A673 (cell line): Measurements from ENCODE around the gene OR1L8. TPM values are rescaled to one million over a fixed set of nuclear protein-coding genes. Genes with fewer than 3 reads are reported as not detected.
"Not testable (repeated sequence)": the region's sequence is repeated elsewhere in the genome, so short reads cannot be mapped to it uniquely, and the experiment has no call there.

ENCODE experiments used
- BruUV-seq: library from RNA; stranded (reverse); fragments of 400-500 nt; replicated peaks from 2 replicates; lab custom pipeline; 2021; lab: Mats Ljungman, UMichigan
- CTCF ChIA-PET: fragments of 300-600 bp; sonication (Branson Sonifier 250); formaldehyde crosslinking; loops from one replicate; lab custom pipeline; 2022; ENCODE audit warnings: antibody characterized with exemption; lab: Charles Lee
- POLR2A ChIA-PET: fragments of 300-600 bp; sonication (Branson Sonifier 250); formaldehyde crosslinking; loops from one replicate; lab custom pipeline; 2022; ENCODE audit warnings: antibody characterized with exemption; ENCODE audit not compliant: low non-redundant PET; lab: Charles Lee
- DNase-seq: peaks from one replicate; pipeline ENCODE4 v3.0.0-alpha.2; 2015; ENCODE audit warnings: low spot score
- H3K27ac ChIP-seq: fragments of 200-600 bp; sonication (generic); 2 replicates; pipeline ENCODE4 v1.5.1; 2016; ENCODE audit warnings: mixed run types, low read depth, mild to moderate bottlenecking, mixed read lengths, antibody characterized with exemption, low read length; ENCODE audit not compliant: poor library complexity, severe bottlenecking
- H3K27me3 ChIP-seq: fragments of 200-600 bp; sonication (generic); replicated peaks from 2 replicates; pipeline ENCODE4 v1.6.1; 2017; ENCODE audit warnings: mixed run types, low read depth, mild to moderate bottlenecking, mixed read lengths, antibody characterized with exemption, low read length; ENCODE audit not compliant: insufficient read depth, poor library complexity
- H3K36me3 ChIP-seq: fragments of 200-600 bp; sonication (generic); 2 replicates; pipeline ENCODE4 v1.6.1; 2016; ENCODE audit warnings: mixed run types, mild to moderate bottlenecking, mixed read lengths, antibody characterized with exemption, low read length; ENCODE audit not compliant: insufficient read depth, poor library complexity, severe bottlenecking
- H3K4me1 ChIP-seq: fragments of 200-600 bp; sonication (generic); 2 replicates; pipeline ENCODE4 v1.6.1; 2017; ENCODE audit warnings: mixed run types, mild to moderate bottlenecking, mixed read lengths, antibody characterized with exemption, low read length; ENCODE audit not compliant: insufficient read depth, poor library complexity, severe bottlenecking
- H3K4me3 ChIP-seq: fragments of 200-600 bp; sonication (generic); 2 replicates; pipeline ENCODE4 v1.5.1; 2016; ENCODE audit warnings: low read depth, mixed run types, mild to moderate bottlenecking, mixed read lengths, low read length; ENCODE audit not compliant: poor library complexity, severe bottlenecking
- H3K9me3 ChIP-seq: fragments of 200-600 bp; sonication (generic); 2 replicates; pipeline ENCODE4 v1.6.1; 2016; ENCODE audit warnings: mixed run types, low read depth, mild to moderate bottlenecking, mixed read lengths, antibody characterized with exemption, low read length; ENCODE audit not compliant: poor library complexity, severe bottlenecking
- EZH2 ChIP-seq: fragments of 200-600 bp; sonication (generic); IDR thresholded peaks from 2 replicates; pipeline ENCODE4 v1.6.1; 2017; ENCODE audit warnings: borderline replicate concordance, low read depth, mild to moderate bottlenecking, mixed read lengths, antibody characterized with exemption, low read length; ENCODE audit not compliant: poor library complexity, severe bottlenecking
- intact Hi-C: fragments of 100-400 bp; cut with micrococcal nuclease; formaldehyde crosslinking; loops from one replicate; pipeline ENCODE4 v1.10.0; 2022; ENCODE audit not compliant: unreplicated experiment
- total RNA-seq: library from RNA; stranded (reverse); gene quantifications from 2 replicates; pipeline ENCODE4 v1.2.3, GENCODE V29; 2021
- TF ChIP-seq, protein P1 (sequence below): fragments of 300-800, 200-600 bp; sonication (generic); conservative IDR thresholded peaks from 2 replicates; pipeline ENCODE4 v1.5.1; 2017; ENCODE audit warnings: low read depth, mild to moderate bottlenecking, antibody characterized with exemption, low read length, moderate library complexity, mixed read lengths

The OR1L8 gene
- total RNA-seq, 1 experiment from 2014 or later: not detected

DNA sequence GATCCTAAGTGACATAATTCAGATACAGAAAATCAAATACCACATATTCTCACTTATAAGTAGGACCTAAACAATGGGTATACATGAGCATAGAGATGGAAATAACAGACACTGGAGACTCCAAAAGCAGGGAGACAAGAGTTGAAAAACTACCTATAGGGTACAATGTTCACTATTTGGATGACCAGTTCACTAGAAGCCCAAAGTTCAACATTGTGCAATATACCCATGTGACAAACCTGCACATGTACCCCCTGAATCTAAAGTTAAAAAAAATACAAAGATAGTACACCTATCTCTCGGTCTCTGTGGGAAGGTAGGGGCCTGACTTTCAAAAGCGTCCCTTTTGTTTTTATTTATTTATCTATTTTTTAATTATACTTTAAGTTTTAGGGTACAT is 44.4 kb downstream of the OR1L8 start:
- no peak overlapping the region for H3K27ac ChIP-seq
- ChIA-PET POLR2A (no interaction called here), CTCF (no interaction called here)
- H3K4me1 ChIP-seq: no peaks in the 10 kb centered on the region
- peaks cover 10% of the 10 kb centered on the region for H3K27me3 ChIP-seq
- no peaks in the 10 kb centered on the region for H3K36me3 ChIP-seq
- no peak for DNase-seq
- no peaks in the 10 kb centered on the region for H3K9me3 ChIP-seq
- no peak overlapping the region for H3K4me3 ChIP-seq
- TF ChIP-seq EZH2: no peak
- TF ChIP-seq, protein P1, sequence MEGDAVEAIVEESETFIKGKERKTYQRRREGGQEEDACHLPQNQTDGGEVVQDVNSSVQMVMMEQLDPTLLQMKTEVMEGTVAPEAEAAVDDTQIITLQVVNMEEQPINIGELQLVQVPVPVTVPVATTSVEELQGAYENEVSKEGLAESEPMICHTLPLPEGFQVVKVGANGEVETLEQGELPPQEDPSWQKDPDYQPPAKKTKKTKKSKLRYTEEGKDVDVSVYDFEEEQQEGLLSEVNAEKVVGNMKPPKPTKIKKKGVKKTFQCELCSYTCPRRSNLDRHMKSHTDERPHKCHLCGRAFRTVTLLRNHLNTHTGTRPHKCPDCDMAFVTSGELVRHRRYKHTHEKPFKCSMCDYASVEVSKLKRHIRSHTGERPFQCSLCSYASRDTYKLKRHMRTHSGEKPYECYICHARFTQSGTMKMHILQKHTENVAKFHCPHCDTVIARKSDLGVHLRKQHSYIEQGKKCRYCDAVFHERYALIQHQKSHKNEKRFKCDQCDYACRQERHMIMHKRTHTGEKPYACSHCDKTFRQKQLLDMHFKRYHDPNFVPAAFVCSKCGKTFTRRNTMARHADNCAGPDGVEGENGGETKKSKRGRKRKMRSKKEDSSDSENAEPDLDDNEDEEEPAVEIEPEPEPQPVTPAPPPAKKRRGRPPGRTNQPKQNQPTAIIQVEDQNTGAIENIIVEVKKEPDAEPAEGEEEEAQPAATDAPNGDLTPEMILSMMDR: no peak
- intact Hi-C loops: no loop called here
- BruUV-seq: no TSS peak

DNA sequence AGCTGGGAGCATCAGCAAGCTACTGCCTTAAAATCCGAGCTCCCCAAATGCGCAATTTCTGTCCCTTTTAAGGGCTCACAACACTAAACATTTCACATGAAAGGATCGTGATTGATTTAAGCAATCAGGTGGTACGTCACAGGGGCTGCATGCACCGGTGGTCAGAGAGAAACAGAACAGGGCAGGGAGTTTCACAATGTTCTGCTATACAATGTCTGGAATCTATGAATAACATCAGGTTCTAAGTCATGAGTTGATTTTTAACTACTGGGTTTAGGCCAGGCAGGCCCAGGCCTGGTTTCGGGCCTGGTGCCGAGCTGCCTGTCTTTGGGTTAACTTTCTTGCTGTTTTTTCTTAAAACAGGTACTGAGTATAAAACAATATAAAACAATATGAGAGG is 46.1 kb downstream of the OR1L8 start:
- H3K27ac ChIP-seq, H3K27me3 ChIP-seq, CTCF ChIA-PET, intact Hi-C loops, H3K4me3 ChIP-seq, DNase-seq, H3K9me3 ChIP-seq, POLR2A ChIA-PET, H3K4me1 ChIP-seq, BruUV-seq, H3K36me3 ChIP-seq: not testable (repeated sequence)

DNA sequence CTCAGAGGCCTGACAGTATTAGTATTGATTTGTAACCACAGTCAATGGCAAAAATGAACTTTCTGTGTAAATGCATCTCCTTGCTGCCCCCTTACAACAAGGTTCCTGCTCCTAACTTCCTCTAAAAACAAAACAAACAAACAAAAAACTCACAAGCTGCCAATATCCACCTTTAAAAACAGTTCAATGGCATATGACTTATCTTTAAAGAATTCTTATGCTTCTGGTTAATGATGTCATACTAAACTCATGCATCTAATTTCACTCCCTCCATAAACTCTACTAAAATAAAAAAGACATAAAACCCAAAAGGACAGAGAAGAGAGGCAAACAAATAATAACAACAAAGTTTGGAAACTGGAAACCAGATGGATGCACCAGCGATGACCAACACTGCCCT is 47.0 kb downstream of the OR1L8 start:
- BruUV-seq: no TSS peak
- H3K27ac ChIP-seq: no peak overlapping the region
- no peak overlapping the region for H3K4me3 ChIP-seq
- no peak for DNase-seq
- POLR2A ChIA-PET: no interaction called here
- CTCF ChIA-PET: no interaction called here
- H3K36me3 ChIP-seq: no peaks in the 10 kb centered on the region
- H3K4me1 ChIP-seq: no peaks in the 10 kb centered on the region
- TF ChIP-seq, protein P1: no peak
- TF ChIP-seq EZH2: no peak
- intact Hi-C loops: no loop called here
- H3K9me3 ChIP-seq: no peaks in the 10 kb centered on the region
- H3K27me3 ChIP-seq: peaks cover 5% of the 10 kb centered on the region

DNA sequence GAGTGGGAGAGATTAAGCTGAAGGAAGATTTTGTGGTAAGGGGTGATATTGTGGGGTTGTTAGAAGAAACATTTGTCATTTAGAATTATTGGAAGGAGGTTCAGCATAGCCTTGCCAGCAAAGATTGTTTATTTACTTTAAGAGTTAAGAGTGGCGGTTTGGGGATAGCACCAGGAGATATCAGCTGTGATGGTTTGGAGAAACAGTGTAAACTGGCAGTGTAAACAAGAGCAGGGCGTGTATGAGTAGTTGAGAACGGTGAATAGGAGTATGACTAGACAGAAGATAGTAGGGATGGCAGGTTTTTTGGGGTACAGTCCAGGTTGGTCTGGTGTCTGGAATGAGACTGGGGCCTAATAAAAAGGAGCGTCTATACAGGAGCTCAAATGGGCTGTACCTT is 52.0 kb downstream of the OR1L8 start:
- CTCF ChIA-PET, DNase-seq, H3K9me3 ChIP-seq, H3K36me3 ChIP-seq, H3K27ac ChIP-seq, BruUV-seq, POLR2A ChIA-PET, intact Hi-C loops, H3K4me1 ChIP-seq, H3K4me3 ChIP-seq: not testable (repeated sequence)
- H3K27me3 ChIP-seq: peaks cover 31% of the 10 kb centered on the region
